GM10248 (cell line): ENCODE measurements around the gene TMEM164.

ENCODE experiments used
- CTCF ChIA-PET: fragments of 300-600 bp; sonication (Branson Sonifier 250); formaldehyde crosslinking; extraction: SDS; loops from one replicate; lab custom pipeline; 2021; ENCODE audit warnings: antibody characterized with exemption; lab: Yijun Ruan, JAX
- POLR2A ChIA-PET: fragments of 350-650 bp; sonication (Branson Sonifier 250); formaldehyde crosslinking; extraction: SDS; loops from one replicate; lab custom pipeline; 2020; ENCODE audit warnings: antibody characterized with exemption; lab: Yijun Ruan, JAX
- DNase-seq: peaks from one replicate; pipeline ENCODE4 v3.0.0; 2012; ENCODE audit errors: extremely low spot score
- CTCF ChIP-seq: IDR thresholded peaks from 2 replicates; pipeline ENCODE4 v1.5.1; 2012; ENCODE audit warnings: mild to moderate bottlenecking, low read depth; ENCODE audit errors: extremely low read depth, missing control alignments, control extremely low read depth

TMEM164 gene

DNA sequence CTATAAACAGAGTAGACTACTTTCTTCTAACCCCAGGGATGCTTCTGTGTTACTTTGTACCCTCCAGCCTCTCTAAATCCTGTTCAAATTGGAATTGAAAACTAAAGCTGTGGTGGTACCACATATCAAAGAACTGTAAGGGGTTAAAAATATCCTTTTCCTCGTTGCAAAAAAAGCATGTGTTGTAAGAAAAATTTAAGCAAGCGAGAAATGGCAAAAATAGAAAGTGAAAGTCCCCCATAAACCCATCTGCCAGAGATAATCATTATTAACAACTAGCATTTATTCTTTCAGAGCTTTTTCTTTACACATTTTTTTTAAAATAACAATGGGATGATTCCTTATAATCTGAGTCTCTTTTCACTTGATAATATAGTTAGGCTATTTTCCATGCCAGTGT is 40.6 kb downstream of the TMEM164 start:
- DNase-seq: no peak
- TF ChIP-seq CTCF: no peak
- ChIA-PET POLR2A (no interaction called here), CTCF (interaction anchor here (1.0 to 1.5 kb wide), 2 partner anchors 14 to 17 kb away, joined by 3 to 4 read pairs; no protein-coding TSS in a partner anchor)

GRCh38 chrX:110044346-110045249 is 41.7 kb downstream of the TMEM164 start:
- no peak for TF ChIP-seq CTCF
- DNase-seq: no peak

DNA sequence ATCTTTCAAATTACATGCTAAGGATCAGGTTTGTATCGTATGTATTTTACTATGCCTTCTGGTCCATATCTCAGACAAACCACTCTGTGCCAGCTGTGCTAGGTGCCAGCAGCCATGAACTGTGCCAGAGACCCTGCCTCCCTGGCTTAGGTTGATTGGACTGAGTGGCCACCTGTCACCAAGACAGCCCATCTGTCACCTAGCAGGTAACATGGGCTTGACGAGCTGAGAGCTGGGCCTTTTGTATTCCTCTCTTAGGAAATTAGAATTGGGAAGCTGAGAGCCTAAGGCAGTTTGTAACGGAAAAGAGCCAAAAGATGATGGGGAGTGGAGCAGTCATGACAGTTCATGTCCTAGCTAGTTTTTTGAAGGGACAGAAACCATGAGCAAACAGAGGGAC is 42.5 kb downstream of the TMEM164 start:
- no peak for DNase-seq
- TF ChIP-seq CTCF: no peak
- ChIA-PET CTCF (interaction anchor here (0.9 to 1.7 kb wide), 9 partner anchors 8 to 220 kb away, joined by 3 to 9 read pairs (median 4); no protein-coding TSS in a partner anchor), POLR2A (interaction anchor here (1.2 kb wide), 1 partner anchor 18 kb away, joined by 3 read pairs; no protein-coding TSS in a partner anchor)

More at GRCh38 chrX:110044346-110045249, 41.7 kb downstream of the TMEM164 start:
- ChIA-PET POLR2A (interaction anchor here (1.2 kb wide), 1 partner anchor 18 kb away, joined by 3 read pairs; no protein-coding TSS in a partner anchor), CTCF (interaction anchor here (1.0 to 1.7 kb wide), 7 partner anchors 9 to 220 kb away, joined by 3 to 9 read pairs (median 4); no protein-coding TSS in a partner anchor)

- TF ChIP-seq CTCF: no peak
- POLR2A ChIA-PET: interaction anchor here (1.2 kb wide), 1 partner anchor 19 kb away, joined by 3 read pairs; no protein-coding TSS in a partner anchor
- CTCF ChIA-PET: interaction anchor here (0.9 to 1.7 kb wide), 8 partner anchors 8 to 219 kb away, joined by 3 to 9 read pairs (median 4); no protein-coding TSS in a partner anchor
- no peak for DNase-seq
Observed at GRCh38 chrX:110046001-110046400, 43.1 kb downstream of the TMEM164 start.

GRCh38 chrX:110046971-110047370 is 44.1 kb downstream of the TMEM164 start:
- CTCF ChIA-PET: interaction anchor here (1.0 kb wide), 1 partner anchor 14 kb away, joined by 3 read pairs; no protein-coding TSS in a partner anchor
- no peak for DNase-seq
- TF ChIP-seq CTCF: no peak
- POLR2A ChIA-PET: no interaction called here

DNA sequence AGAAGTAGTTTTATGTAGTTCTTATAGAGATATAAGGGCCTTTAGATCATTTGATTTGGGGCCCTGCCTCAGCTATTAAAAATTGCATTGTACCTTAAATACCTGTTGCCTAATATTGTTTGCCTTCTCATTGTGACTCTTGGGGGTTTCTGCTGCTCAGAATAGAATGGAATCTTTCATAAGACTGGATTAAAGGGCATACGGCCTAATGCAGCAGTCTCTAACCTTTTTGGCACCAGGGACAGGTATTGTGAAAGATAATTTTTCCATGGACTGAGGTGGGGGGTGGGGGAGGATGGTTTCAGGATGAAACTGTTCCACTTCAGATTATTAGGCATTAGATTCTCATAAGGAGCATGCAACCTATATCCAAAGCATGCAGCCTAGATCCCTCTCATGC is 46.2 kb downstream of the TMEM164 start:
- no peak for TF ChIP-seq CTCF
- POLR2A ChIA-PET: no interaction called here
- DNase-seq: no peak
- CTCF ChIA-PET: no interaction called here
